Islet precursor cell (in vitro differentiated cells): ENCODE measurements around the gene PDE9A.
"Not testable (repeated sequence)": the region's sequence is repeated elsewhere in the genome, so short reads cannot be mapped to it uniquely, and the experiment has no call there.

Experiments
- DNase-seq: peaks from one replicate; pipeline ENCODE4 v3.0.0-alpha.2; 2018

The PDE9A gene

DNA sequence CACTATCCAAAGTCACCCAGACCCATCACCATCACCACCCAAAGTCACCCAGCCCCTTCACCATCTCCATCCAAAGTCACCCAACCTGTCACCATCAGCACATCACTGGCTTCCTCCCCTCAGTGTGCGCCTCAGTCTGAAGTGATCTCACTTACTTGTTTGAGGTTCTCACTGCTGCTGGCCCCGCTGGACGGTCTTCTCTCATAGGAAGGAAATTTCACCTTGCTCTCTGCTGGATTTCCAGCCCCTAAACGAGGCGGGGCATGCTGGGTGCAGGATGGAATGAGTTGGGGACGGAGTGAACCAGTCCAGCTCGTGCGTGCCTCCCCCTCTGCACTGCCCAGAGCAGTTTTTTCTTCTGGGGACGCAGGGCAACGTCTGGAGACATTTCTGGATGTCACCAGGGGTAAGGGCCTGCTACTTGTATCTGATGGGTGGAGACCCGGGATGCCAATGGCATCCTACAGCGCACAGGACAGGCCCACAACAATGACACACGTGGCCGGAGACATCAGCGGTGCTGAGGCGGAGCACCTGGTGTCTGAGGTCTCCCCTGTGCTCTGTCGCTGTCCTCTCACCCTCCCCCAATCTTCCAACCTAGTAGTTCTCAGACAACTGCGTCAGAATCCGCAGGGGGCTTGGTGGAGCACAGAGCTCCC, 38.6 kb downstream of the PDE9A start:
- no peak for DNase-seq

DNA sequence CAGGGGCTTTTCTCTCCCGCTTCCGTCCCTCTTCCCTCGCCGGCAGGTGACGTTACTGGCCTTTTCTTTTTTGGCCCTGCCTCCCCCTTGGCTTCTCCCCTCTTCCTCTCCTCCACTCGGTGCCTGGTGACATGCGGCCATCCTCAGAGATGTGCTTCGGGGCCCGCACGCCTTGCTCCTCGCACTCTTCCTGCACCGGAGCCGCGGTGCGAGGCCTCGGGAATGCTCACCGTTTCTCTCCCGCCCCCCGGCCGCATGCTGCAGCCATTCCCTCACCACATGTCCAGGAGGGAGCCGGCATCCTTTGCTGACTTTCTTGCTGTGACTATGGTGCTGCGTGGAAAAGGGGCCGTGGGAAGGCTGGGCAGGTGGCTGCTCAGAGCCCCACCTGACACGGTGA, 39.3 kb downstream of the PDE9A start:
- no peak for DNase-seq

GRCh38 chr21:42694751-42695696, 41.6 kb downstream of the PDE9A start:
- DNase-seq = no peak

GRCh38 chr21:42695697-42696380, 42.4 kb downstream of the PDE9A start:
- DNase-seq = no peak

GRCh38 chr21:42696501-42697040, 43.1 kb downstream of the PDE9A start:
- DNase-seq = no peak

GRCh38 chr21:42698733-42699132, 45.3 kb downstream of the PDE9A start:
- no peak for DNase-seq

GRCh38 chr21:42699196-42699595, 45.8 kb downstream of the PDE9A start:
- DNase-seq = no peak

- no peak for DNase-seq
Observed at GRCh38 chr21:42701706-42702456, 48.5 kb downstream of the PDE9A start.

DNA sequence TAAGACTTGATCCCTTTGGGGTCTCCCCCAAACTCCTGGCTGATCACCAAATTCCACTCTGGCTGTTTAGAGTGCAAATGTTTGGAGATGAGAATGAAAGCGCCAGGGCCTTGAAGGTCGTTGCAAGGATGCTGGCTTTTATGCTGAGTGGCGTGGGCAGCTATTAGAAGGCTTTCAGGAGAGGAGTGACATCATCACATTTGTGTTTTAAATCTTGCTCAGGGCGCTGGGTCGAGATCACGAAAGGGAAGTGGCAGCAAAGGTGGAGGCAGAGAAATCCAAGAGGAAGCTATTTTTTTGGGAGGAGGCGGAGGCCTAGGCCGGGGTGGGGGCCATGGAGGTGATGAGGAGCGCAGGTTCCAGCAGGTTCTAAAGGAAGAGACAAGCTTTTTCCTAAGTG, 49.3 kb downstream of the PDE9A start:
- DNase-seq = no peak

- peak; percentile 33 for DNase-seq
Observed at GRCh38 chr21:42703136-42703908, 49.9 kb downstream of the PDE9A start.

- DNase-seq = no peak
Observed at GRCh38 chr21:42703965-42704364, 50.5 kb downstream of the PDE9A start.

GRCh38 chr21:42704861-42705260, 51.4 kb downstream of the PDE9A start:
- DNase-seq = no peak

- no peak for DNase-seq
Observed at GRCh38 chr21:42705346-42705745, 51.9 kb downstream of the PDE9A start.

DNA sequence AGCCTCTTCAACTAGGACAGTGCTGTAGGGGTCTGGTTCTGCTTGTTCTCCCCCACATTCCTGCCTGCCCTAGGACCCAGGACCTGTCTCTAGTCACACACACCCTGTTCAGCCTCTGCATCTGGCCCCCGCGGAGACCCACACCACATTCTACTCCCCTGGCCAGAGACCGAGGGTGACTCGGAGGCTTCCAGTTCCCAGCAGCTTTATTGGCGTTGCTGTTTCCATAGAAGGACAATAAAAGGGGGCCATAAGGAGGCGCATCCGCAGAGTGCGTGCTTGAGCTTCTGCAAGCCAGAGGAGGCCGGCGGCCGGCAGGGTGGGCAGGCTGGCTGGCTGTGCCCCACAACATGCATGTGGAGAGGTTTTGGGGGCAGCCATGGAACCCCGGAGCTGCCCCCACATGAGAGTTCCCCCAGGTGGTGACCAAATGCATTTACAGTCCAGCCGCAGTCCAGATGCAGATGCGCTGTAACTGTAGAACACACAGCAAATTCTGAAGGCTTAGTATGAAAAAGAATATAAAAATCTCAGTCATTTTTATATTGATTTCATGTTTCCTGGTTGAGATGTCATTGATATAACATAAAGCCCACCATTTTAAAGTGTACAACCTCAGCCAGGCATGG, 52.4 kb downstream of the PDE9A start:
- DNase-seq = peak; percentile 65

DNA sequence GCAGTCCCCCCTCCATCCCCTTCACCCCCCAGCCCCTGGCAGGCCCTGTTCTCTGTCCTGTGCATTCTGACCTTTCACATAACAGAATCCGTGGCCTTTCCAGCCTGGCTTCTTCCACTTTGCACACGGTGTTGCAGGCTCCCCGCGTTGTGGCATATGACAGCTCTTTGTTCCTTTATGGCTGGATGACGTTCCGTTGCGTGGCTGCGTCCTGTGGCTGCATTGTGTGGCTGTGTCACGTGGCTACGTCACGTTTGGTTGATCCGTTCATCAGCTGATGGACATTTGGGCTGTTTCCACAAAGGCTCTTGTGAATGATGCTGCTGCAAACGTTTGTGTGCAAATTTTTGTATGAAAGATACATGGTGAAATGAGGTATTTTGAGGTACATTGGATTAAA, 53.3 kb downstream of the PDE9A start:
- no peak for DNase-seq

DNA sequence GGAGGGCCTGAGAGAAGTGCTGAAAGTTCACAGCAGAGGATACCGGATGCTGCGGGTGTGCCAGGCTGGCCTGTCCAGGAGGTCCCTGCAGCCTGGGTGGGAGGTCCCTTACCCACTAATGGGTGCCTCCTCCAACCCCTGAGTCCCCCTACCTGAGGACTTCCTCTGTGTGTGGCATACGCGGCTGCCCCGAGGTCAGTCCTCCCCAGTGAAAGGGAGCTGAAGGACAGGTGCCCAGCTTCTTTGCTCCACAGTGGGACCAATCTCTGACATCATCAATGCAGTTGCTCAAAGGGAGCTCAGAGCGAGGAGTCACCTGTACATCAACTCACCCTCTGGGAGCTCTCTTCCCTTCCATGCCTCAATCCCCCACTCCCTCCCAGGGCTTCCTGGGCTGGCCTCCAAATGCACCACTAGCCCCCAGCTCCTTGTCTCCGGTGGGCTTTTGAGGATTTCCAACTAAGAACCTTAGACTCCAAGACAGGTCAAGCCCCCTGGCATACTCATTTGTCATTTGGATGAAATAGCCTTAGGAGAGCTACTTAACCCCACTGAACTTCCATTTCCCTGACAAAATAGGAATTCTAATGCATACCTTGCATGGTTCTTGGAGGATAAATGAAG, 53.9 kb downstream of the PDE9A start:
- no peak for DNase-seq

DNA sequence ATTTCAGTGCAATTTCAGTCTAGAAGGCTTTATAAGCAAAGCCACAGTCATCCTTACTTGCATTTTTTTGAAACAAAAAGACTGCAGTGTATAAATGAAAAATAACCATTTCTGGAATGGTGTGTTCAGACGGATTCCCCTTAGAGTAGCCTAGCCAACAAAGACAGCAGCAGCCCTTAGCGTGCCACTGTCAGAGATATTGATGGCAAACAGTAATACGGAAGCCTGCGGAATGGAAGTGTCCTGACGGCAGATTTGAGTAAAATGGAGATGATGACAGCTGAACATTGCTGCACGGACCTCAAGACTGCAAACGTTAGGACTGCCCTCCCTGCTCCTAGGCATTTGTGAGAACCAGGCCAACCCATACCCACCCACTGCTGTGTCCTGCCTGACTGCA, 54.7 kb downstream of the PDE9A start:
- peak; percentile 22 for DNase-seq

- not testable (repeated sequence) for DNase-seq
Observed at GRCh38 chr21:42708916-42709315, 55.5 kb downstream of the PDE9A start.

DNA sequence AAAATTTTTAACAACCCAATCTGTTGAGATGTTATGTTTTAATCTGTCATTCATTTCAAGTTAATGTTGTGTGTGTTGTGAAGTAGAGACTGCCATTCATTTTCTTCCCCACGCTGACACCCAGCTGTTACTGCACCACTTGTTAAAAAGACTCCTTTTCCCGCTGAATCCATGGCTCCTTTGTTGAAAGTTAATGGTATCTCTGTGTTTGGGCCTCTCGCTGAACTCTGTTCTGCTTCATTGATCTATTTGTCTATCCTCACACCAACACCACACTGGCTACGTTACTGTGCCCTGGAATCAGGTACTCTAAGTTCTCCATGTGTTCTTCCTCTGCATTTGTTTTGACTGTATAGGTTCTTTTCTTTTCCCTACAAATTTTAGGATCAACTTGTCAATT, 58.2 kb downstream of the PDE9A start:
- no peak for DNase-seq

DNA sequence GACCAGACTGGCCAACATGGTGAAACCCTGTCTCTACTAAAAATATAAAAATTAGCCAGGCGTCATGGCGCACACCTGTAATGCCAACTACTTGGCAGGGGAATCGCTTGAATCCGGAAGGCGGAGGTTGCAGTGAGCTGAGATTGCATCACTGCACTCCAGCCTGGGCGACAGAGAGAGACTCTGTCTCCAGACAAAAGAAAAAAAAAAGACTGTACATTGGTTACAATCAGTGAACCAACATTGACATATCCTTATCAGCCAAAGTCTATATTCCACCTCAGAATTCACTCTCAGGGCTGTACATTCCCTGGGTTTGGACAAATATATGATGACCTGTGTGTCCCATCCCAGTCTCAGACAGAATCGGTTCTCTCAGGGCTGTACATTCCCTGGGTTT, 62.0 kb downstream of the PDE9A start:
- not testable (repeated sequence) for DNase-seq

- DNase-seq = no peak
Observed at GRCh38 chr21:42716074-42716473, 62.7 kb downstream of the PDE9A start.
